Neural cell (in vitro differentiated cells): ENCODE results near the gene REC8.

ENCODE experiments used
- POLR2AphosphoS5 ChIP-seq: IDR thresholded peaks from 2 replicates; pipeline ENCODE4 v1.6.1; 2012
- TF ChIP-seq, protein P1 (sequence below): fragments of 450-650 bp; IDR thresholded peaks from 2 replicates; pipeline ENCODE4 v1.5.1; 2014; ENCODE audit warnings: antibody characterized with exemption, mild to moderate bottlenecking, moderate library complexity; ENCODE audit not compliant: poor library complexity, severe bottlenecking
- TF ChIP-seq, protein P2 (sequence below): IDR thresholded peaks from 2 replicates; pipeline ENCODE4 v1.6.1; 2012; ENCODE audit warnings: borderline replicate concordance

DNA sequence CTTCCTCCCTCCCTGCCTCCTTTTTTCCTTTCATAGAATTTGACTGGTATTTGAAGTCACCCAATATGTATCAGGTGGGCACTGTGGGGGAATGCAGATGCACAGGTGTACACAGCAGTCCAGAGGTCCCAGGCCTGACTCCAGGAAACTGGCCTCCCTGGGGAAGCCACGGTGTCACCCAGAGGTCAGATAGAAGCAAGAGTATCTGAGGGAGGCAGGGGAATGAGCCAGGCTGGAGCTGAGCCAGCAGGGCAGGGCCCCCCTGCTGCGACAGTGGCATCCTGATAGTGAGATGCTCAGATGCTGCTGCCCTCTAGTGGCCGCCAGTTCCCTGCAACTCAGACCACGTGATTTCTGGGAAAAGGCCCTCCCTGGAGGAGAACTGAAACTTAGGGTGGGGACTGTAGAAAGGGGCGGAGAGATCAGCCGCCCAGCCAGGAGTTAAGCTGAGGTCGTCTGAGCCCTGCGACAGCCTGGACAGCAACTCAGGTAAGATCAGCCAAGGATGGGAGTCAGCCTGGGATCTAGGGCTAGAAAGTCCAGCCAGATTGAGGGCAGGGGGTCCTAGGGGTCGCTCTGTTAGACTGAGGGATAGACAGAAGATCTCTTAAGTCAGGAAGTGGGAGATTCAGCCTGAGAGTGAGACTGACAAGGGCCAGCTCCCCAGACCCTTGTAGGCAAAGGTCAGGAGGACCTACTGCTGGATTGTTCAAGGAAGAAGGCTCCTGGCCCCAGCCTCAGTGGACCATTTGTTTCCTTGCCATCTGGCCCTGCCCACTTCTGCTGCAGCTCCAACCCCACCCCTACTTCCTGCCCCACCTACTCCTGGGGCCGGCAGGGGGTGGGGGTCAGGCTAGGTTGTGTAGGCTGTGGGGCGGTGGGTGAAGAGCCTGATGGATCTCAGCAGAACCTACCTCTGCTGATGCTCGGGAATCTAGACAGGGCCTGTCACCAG, 10.8 kb upstream of the REC8 start, which contains the start of gene IRF9:
- TF ChIP-seq, protein P1, sequence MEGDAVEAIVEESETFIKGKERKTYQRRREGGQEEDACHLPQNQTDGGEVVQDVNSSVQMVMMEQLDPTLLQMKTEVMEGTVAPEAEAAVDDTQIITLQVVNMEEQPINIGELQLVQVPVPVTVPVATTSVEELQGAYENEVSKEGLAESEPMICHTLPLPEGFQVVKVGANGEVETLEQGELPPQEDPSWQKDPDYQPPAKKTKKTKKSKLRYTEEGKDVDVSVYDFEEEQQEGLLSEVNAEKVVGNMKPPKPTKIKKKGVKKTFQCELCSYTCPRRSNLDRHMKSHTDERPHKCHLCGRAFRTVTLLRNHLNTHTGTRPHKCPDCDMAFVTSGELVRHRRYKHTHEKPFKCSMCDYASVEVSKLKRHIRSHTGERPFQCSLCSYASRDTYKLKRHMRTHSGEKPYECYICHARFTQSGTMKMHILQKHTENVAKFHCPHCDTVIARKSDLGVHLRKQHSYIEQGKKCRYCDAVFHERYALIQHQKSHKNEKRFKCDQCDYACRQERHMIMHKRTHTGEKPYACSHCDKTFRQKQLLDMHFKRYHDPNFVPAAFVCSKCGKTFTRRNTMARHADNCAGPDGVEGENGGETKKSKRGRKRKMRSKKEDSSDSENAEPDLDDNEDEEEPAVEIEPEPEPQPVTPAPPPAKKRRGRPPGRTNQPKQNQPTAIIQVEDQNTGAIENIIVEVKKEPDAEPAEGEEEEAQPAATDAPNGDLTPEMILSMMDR: peak; percentile 97
- TF ChIP-seq, protein P2, sequence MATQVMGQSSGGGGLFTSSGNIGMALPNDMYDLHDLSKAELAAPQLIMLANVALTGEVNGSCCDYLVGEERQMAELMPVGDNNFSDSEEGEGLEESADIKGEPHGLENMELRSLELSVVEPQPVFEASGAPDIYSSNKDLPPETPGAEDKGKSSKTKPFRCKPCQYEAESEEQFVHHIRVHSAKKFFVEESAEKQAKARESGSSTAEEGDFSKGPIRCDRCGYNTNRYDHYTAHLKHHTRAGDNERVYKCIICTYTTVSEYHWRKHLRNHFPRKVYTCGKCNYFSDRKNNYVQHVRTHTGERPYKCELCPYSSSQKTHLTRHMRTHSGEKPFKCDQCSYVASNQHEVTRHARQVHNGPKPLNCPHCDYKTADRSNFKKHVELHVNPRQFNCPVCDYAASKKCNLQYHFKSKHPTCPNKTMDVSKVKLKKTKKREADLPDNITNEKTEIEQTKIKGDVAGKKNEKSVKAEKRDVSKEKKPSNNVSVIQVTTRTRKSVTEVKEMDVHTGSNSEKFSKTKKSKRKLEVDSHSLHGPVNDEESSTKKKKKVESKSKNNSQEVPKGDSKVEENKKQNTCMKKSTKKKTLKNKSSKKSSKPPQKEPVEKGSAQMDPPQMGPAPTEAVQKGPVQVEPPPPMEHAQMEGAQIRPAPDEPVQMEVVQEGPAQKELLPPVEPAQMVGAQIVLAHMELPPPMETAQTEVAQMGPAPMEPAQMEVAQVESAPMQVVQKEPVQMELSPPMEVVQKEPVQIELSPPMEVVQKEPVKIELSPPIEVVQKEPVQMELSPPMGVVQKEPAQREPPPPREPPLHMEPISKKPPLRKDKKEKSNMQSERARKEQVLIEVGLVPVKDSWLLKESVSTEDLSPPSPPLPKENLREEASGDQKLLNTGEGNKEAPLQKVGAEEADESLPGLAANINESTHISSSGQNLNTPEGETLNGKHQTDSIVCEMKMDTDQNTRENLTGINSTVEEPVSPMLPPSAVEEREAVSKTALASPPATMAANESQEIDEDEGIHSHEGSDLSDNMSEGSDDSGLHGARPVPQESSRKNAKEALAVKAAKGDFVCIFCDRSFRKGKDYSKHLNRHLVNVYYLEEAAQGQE: no peak
- no peak for TF ChIP-seq POLR2AphosphoS5
